Calu3 (cell line): Measurements from ENCODE around the gene NBPF11. TPM values are rescaled to one million over a fixed set of nuclear protein-coding genes. Genes with fewer than 3 reads are reported as not detected.
"Not testable (repeated sequence)": the region's sequence is repeated elsewhere in the genome, so short reads cannot be mapped to it uniquely, and the experiment has no call there.

ENCODE experiments used
- Bru-seq: library from RNA; stranded (reverse); fragments of 400-500 nt; gene quantifications from one replicate; lab custom pipeline; 2021; lab: Mats Ljungman, UMichigan
- BruChase-seq, 2 experiments: library from RNA; stranded (reverse); fragments of 400-500 nt; gene quantifications; one replicate each; lab custom pipeline; 2021; lab: Mats Ljungman, UMichigan
- BruUV-seq: library from RNA; stranded (reverse); fragments of 400-500 nt; replicated peaks from 2 replicates; lab custom pipeline; 2021; lab: Mats Ljungman, UMichigan
- CTCF ChIA-PET: fragments of 300-600 bp; sonication (Branson Sonifier 250); formaldehyde crosslinking; loops from one replicate; lab custom pipeline; 2022; ENCODE audit warnings: antibody characterized with exemption; lab: Charles Lee
- DNase-seq: peaks from one replicate; pipeline ENCODE4 v3.0.0; 2022
- H3K27ac Mint-ChIP-seq: one replicate; pipeline ENCODE4 v1.8.0; 2022; ENCODE audit warnings: mixed read lengths; ENCODE audit not compliant: unreplicated experiment
- H3K27me3 Mint-ChIP-seq: one replicate; pipeline ENCODE4 v1.8.0; 2022; ENCODE audit warnings: mixed read lengths; ENCODE audit not compliant: unreplicated experiment
- H3K36me3 Mint-ChIP-seq: one replicate; pipeline ENCODE4 v1.8.0; 2022; ENCODE audit warnings: mild to moderate bottlenecking, moderate library complexity, mixed read lengths; ENCODE audit not compliant: insufficient read depth, unreplicated experiment
- H3K4me1 Mint-ChIP-seq: one replicate; pipeline ENCODE4 v1.8.0; 2022; ENCODE audit warnings: mild to moderate bottlenecking, low read depth, mixed read lengths; ENCODE audit not compliant: unreplicated experiment
- H3K4me3 Mint-ChIP-seq: one replicate; pipeline ENCODE4 v1.8.0; 2022; ENCODE audit warnings: mild to moderate bottlenecking, low read depth, moderate library complexity, mixed read lengths; ENCODE audit not compliant: unreplicated experiment
- H3K9me3 Mint-ChIP-seq: one replicate; pipeline ENCODE4 v1.8.0; 2022; ENCODE audit warnings: low read depth, mixed read lengths; ENCODE audit not compliant: unreplicated experiment
- intact Hi-C: fragments of 100-400 bp; cut with micrococcal nuclease; formaldehyde crosslinking; loops from one replicate; pipeline ENCODE4 v1.10.0; 2022; ENCODE audit not compliant: unreplicated experiment
- long read RNA-seq: library from polyadenylated mRNA; stranded (forward); transcript quantifications from one replicate; pipeline ENCODE4 v2.0.0, GENCODE V29; 2022
- total RNA-seq: library from RNA; stranded (reverse); gene quantifications from 2 replicates; pipeline ENCODE4 v1.2.3, GENCODE V29; 2022

The NBPF11 gene
- total RNA-seq (12.6 and 13.7 TPM in 2 replicates), Bru-seq, nascent RNA (percentile 70 among the genes with signal in this experiment), BruChase-seq, experiment 1, labeled RNA remaining after a 6-hour chase (percentile 62 among the genes with signal in this experiment), BruChase-seq, experiment 2, labeled RNA remaining after a 2-hour chase (percentile 70 among the genes with signal in this experiment)
- long read RNA-seq, partial matches to known transcripts = 0 of 6 reads
- long read RNA-seq, other reads (novel, unspliced or antisense) = 6 of 6 reads

GRCh38 chr1:148151911-148152656, at the start of gene NBPF11:
TSS of gene NBPF11 (minus strand) at chr1:148152281. CDS start at chr1:148127003, 25,278 bp downstream.
- H3K9me3 Mint-ChIP-seq, BruUV-seq, intact Hi-C loops, H3K4me1 Mint-ChIP-seq, CTCF ChIA-PET: not testable (repeated sequence)
- peak within 1 kb of the TSS; percentile 85 for H3K27ac Mint-ChIP-seq
- H3K36me3 Mint-ChIP-seq = peaks cover 23% of the 10 kb centered on the region
- H3K27me3 Mint-ChIP-seq = peaks cover 13% of the 10 kb centered on the region
- peak; percentile 92 for DNase-seq
- H3K4me3 Mint-ChIP-seq = peak within 1 kb of the TSS; percentile 96

- H3K36me3 Mint-ChIP-seq, H3K27me3 Mint-ChIP-seq, CTCF ChIA-PET, intact Hi-C loops, H3K4me1 Mint-ChIP-seq, BruUV-seq, H3K4me3 Mint-ChIP-seq, H3K9me3 Mint-ChIP-seq, H3K27ac Mint-ChIP-seq, DNase-seq: not testable (repeated sequence)
These were observed 45.3 kb upstream of the NBPF11 start for GRCh38 chr1:148197396-148197795.

- BruUV-seq, H3K9me3 Mint-ChIP-seq, H3K27ac Mint-ChIP-seq, DNase-seq, H3K4me3 Mint-ChIP-seq, CTCF ChIA-PET, H3K4me1 Mint-ChIP-seq, H3K27me3 Mint-ChIP-seq, H3K36me3 Mint-ChIP-seq, intact Hi-C loops: not testable (repeated sequence)
These were observed 44.9 kb upstream of the NBPF11 start for GRCh38 chr1:148196949-148197348.

- H3K9me3 Mint-ChIP-seq, H3K36me3 Mint-ChIP-seq, H3K4me1 Mint-ChIP-seq, intact Hi-C loops, H3K27me3 Mint-ChIP-seq, CTCF ChIA-PET, H3K4me3 Mint-ChIP-seq, DNase-seq, BruUV-seq, H3K27ac Mint-ChIP-seq: not testable (repeated sequence)
These were observed 43.0 kb upstream of the NBPF11 start for GRCh38 chr1:148195115-148195514.

GRCh38 chr1:148188768-148189167, 36.7 kb upstream of the NBPF11 start:
- H3K4me3 Mint-ChIP-seq, H3K27ac Mint-ChIP-seq, H3K4me1 Mint-ChIP-seq, intact Hi-C loops, H3K36me3 Mint-ChIP-seq, BruUV-seq, H3K9me3 Mint-ChIP-seq, H3K27me3 Mint-ChIP-seq, DNase-seq, CTCF ChIA-PET: not testable (repeated sequence)

- intact Hi-C loops, CTCF ChIA-PET, BruUV-seq: not testable (repeated sequence)
These were observed 26.6 kb upstream of the NBPF11 start for GRCh38 chr1:148178682-148179081.

GRCh38 chr1:148175414-148175813, 23.3 kb upstream of the NBPF11 start:
- BruUV-seq, H3K27me3 Mint-ChIP-seq, H3K4me1 Mint-ChIP-seq, CTCF ChIA-PET, H3K36me3 Mint-ChIP-seq, H3K27ac Mint-ChIP-seq, H3K4me3 Mint-ChIP-seq, DNase-seq, intact Hi-C loops, H3K9me3 Mint-ChIP-seq: not testable (repeated sequence)

More at GRCh38 chr1:148178682-148179081, 26.6 kb upstream of the NBPF11 start:
- H3K27ac Mint-ChIP-seq, H3K36me3 Mint-ChIP-seq, H3K9me3 Mint-ChIP-seq, DNase-seq, H3K4me1 Mint-ChIP-seq, H3K27me3 Mint-ChIP-seq, H3K4me3 Mint-ChIP-seq: not testable (repeated sequence)

- H3K9me3 Mint-ChIP-seq, H3K27ac Mint-ChIP-seq, intact Hi-C loops, DNase-seq, CTCF ChIA-PET, H3K4me3 Mint-ChIP-seq, BruUV-seq, H3K4me1 Mint-ChIP-seq, H3K36me3 Mint-ChIP-seq: not testable (repeated sequence)
- peaks cover 16% of the 10 kb centered on the region for H3K27me3 Mint-ChIP-seq
These were observed 19.9 kb upstream of the NBPF11 start for GRCh38 chr1:148171995-148172394.
